ENCODE data around the gene CDC37L1. TPM values are rescaled to one million over a fixed set of nuclear protein-coding genes. Genes with fewer than 3 reads are reported as not detected.
A peak's percentile ranks its signal among the peaks of the same experiment; 100 is the strongest.
"Not testable (repeated sequence)": the region's sequence is repeated elsewhere in the genome, so short reads cannot be mapped to it uniquely, and the experiment has no call there.

The CDC37L1 gene
- total RNA-seq, 6 experiments from 2014 or later, result 20.9 to 42.4 (median 30.8) TPM

GRCh38 chr9:4656621-4657020, 22.7 kb upstream of the CDC37L1 start:
- Histone ChIP-seq H3K27me3 (no peaks in the 10 kb centered on the region), H3K4me3 (no peak overlapping the region), H3K4me1 (peaks cover 0 to 19% (median 6%) of the 10 kb centered on the region in 4 donors), H3K9me3 (no peaks in the 10 kb centered on the region), H3K36me3 (no peaks in the 10 kb centered on the region), H3K27ac (no peak overlapping the region)
- WGBS (ENCODE audit: insufficient coverage, low coverage, low lambda C conversion rate, missing lambda C conversion rate), result 69% methylated on average over 3 of the region's 3 CpGs
- ATAC-seq, result no peak
- intact Hi-C loops (cut with DNase I), result no loop called here
- TF ChIP-seq CTCF (IDR thresholded peaks at IDR 0.05), result no peak
- TF ChIP-seq POLR2A (IDR thresholded peaks at IDR 0.05), result no peak
- DNase-seq, result no peak

GRCh38 chr9:4657426-4658159, 21.8 kb upstream of the CDC37L1 start:
- Histone ChIP-seq H3K27me3 (no peaks in the 10 kb centered on the region), H3K36me3 (no peaks in the 10 kb centered on the region), H3K4me3 (no peak overlapping the region), H3K27ac (peak overlapping the region; percentile 53 to 86 (median 80)), H3K4me1 (peaks cover 0 to 22% (median 6%) of the 10 kb centered on the region in 4 donors), H3K9me3 (no peaks in the 10 kb centered on the region)
- WGBS (ENCODE audit: insufficient coverage, low coverage, low lambda C conversion rate, missing lambda C conversion rate), result 63% methylated on average over 4 of the region's 4 CpGs
- DNase-seq, result peak in 2 of 3 donors; percentile 34 to 56
- intact Hi-C loops (cut with DNase I), result no loop called here
- TF ChIP-seq CTCF (IDR thresholded peaks at IDR 0.05) (no peak), POLR2A (IDR thresholded peaks at IDR 0.05) (no peak)
- peak; percentile 63 to 76 (median 70) for ATAC-seq

DNA sequence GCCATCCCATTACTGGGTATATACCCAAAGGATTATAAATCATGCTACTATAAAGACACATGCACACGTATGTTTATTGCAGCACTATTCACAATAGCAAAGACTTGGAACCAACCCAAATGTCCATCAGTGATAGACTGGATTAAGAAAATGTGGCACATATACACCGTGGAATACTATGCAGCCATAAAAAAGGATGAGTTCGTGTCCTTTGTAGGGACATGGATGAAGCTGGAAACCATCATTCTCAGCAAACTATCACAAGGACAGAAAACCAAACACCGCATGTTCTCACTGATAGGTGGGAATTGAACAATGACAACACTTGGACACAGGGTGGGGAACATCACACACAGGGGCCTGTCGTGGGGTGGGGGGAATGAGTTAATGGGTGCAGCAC, 18.7 kb upstream of the CDC37L1 start:
- H3K4me1 ChIP-seq, result peaks cover 0 to 46% (median 14%) of the 10 kb centered on the region in 4 donors
- 90% methylated on average over 3 of the region's 5 CpGs for WGBS (ENCODE audit: insufficient coverage, low coverage, low lambda C conversion rate, missing lambda C conversion rate)
- H3K27me3 ChIP-seq, DNase-seq, ATAC-seq, H3K27ac ChIP-seq, H3K9me3 ChIP-seq, H3K36me3 ChIP-seq, H3K4me3 ChIP-seq: not testable (repeated sequence)
- intact Hi-C loops (cut with DNase I), result loop anchor here in 1 of 2 donors (10.0 kb wide), 1 partner anchor 84 kb away; the partner anchor contains the start of gene AK3

- WGBS (ENCODE audit: insufficient coverage, low coverage, low lambda C conversion rate, missing lambda C conversion rate), result 94% methylated on average over 1 of the region's 1 CpG
- H3K27me3 ChIP-seq, result no peaks in the 10 kb centered on the region
- intact Hi-C loops (cut with DNase I), result loop anchor here in 1 of 2 donors (10.0 kb wide), 1 partner anchor 84 kb away; the partner anchor contains the start of gene AK3
- no peak overlapping the region for H3K27ac ChIP-seq
- H3K4me3 ChIP-seq, result no peak overlapping the region
- no peaks in the 10 kb centered on the region for H3K36me3 ChIP-seq
- ATAC-seq, result no peak
- no peaks in the 10 kb centered on the region for H3K9me3 ChIP-seq
- H3K4me1 ChIP-seq, result peaks cover 0 to 51% (median 14%) of the 10 kb centered on the region in 4 donors
- TF ChIP-seq POLR2A (IDR thresholded peaks at IDR 0.05), result no peak
- TF ChIP-seq CTCF (IDR thresholded peaks at IDR 0.05), result no peak
- no peak for DNase-seq
Measured at GRCh38 chr9:4661165-4661564, 18.2 kb upstream of the CDC37L1 start.

- no peaks in the 10 kb centered on the region for H3K9me3 ChIP-seq
- no peak for ATAC-seq
- intact Hi-C loops (cut with DNase I), result loop anchor here in 1 of 2 donors (10.0 kb wide), 1 partner anchor 83 kb away; the partner anchor contains the start of gene AK3
- TF ChIP-seq CTCF (IDR thresholded peaks at IDR 0.05), result no peak
- no peak for TF ChIP-seq POLR2A (IDR thresholded peaks at IDR 0.05)
- 14% methylated on average over 5 of the region's 5 CpGs for WGBS (ENCODE audit: insufficient coverage, low coverage, low lambda C conversion rate, missing lambda C conversion rate)
- no peak for DNase-seq
- no peaks in the 10 kb centered on the region for H3K36me3 ChIP-seq
- peak overlapping the region; percentile 92 to 94 (median 92) for H3K27ac ChIP-seq
- peaks cover 0 to 51% (median 14%) of the 10 kb centered on the region in 4 donors for H3K4me1 ChIP-seq
- H3K27me3 ChIP-seq, result no peaks in the 10 kb centered on the region
- H3K4me3 ChIP-seq, result peak overlapping the region; percentile 65 to 93 (median 76)
Measured at GRCh38 chr9:4661611-4662010, 17.8 kb upstream of the CDC37L1 start.
